H1 (cell line): Measurements from ENCODE around the gene PDZD2. TPM values are rescaled to one million over a fixed set of nuclear protein-coding genes. Genes with fewer than 3 reads are reported as not detected.

ENCODE experiments used
- CTBP2 ChIP-seq: IDR thresholded peaks from 2 replicates; pipeline ENCODE4 v1.7.0; 2011; ENCODE audit warnings: borderline replicate concordance, mild to moderate bottlenecking, moderate library complexity, mixed read lengths, low read length; ENCODE audit not compliant: insufficient read depth, insufficient read length
- KDM1A ChIP-seq: fragments of 200-600, 300-600 bp; sonication (generic); IDR thresholded peaks from 2 replicates; pipeline ENCODE4 v1.7.1; 2016; ENCODE audit warnings: mild to moderate bottlenecking, low read length, borderline replicate concordance
- MAFK ChIP-seq: IDR thresholded peaks from 2 replicates; pipeline ENCODE4 v1.6.1; 2012; ENCODE audit warnings: low read depth, mild to moderate bottlenecking, improper control_type of control experiment, low read length
- NRF1 ChIP-seq: IDR thresholded peaks from 2 replicates; pipeline ENCODE4 v1.6.1; 2011; ENCODE audit warnings: mild to moderate bottlenecking, low read depth, low read length, improper control_type of control experiment
- POLR2A ChIP-seq, 2 experiments: IDR thresholded peaks; 1 replicate in 1 of 2; 2 replicates in 1 of 2; pipeline ENCODE4 v1.6.1; 2011; ENCODE audit warnings: low read depth in 2 of 2, low read length in 2 of 2, mild to moderate bottlenecking in 2 of 2; ENCODE audit errors: control extremely low read depth in 1 of 2
- SIRT6 ChIP-seq: IDR thresholded peaks from one replicate; pipeline ENCODE4 v1.7.1; 2012; ENCODE audit warnings: low read length, inconsistent platforms
- ZNF274 ChIP-seq: IDR thresholded peaks from 2 replicates; pipeline ENCODE4 v1.7.0; 2012; ENCODE audit warnings: low read length, borderline replicate concordance; ENCODE audit errors: extremely low read depth
- polyA plus RNA-seq, 7 experiments: library from polyadenylated mRNA; depleted of rRNA in 3 of 7; stranded (reverse) in 5 of 7; unstranded in 2 of 7; fragments of >200 nt in 5 of 7; fragments of 200-250 nt in 2 of 7; gene quantifications; 1 replicate in 5 of 7; 2 replicates in 1 of 7; 4 replicates in 1 of 7; pipeline versions ENCODE4 v1.2.1 to v1.2.3, GENCODE V29; 2011 to 2013; ENCODE audit warnings: missing spikeins in 2 of 7, mixed read lengths in 2 of 7
- total RNA-seq: library from RNA; stranded (reverse); fragmentation: NEBNext Ultra II Directional; extraction: Animal tissue kit (Norgen Biotek cat#: 25700); gene quantifications from 2 replicates; pipeline ENCODE4 v1.2.1, GENCODE V29; 2021
- TF ChIP-seq, protein P1 (sequence below): fragments of 300-600 bp; sonication (generic); IDR thresholded peaks from 2 replicates; pipeline ENCODE4 v1.7.1; 2012; ENCODE audit warnings: low read length, moderate library complexity, mild to moderate bottlenecking, inconsistent platforms; ENCODE audit not compliant: insufficient replicate concordance
- TF ChIP-seq, protein P2 (sequence below): IDR thresholded peaks from 2 replicates; pipeline ENCODE4 v1.6.1; 2012; ENCODE audit warnings: inconsistent platforms
- TF ChIP-seq, protein P3 (sequence below): IDR thresholded peaks from 2 replicates; pipeline ENCODE4 v1.6.1; 2012; ENCODE audit warnings: inconsistent platforms

PDZD2 gene
- total and polyA plus RNA-seq, 2 of the 8 experiments (the other 6 are each of a cell fraction or from before 2014, with no cell fraction given): 1.2 to 6.8 TPM

DNA sequence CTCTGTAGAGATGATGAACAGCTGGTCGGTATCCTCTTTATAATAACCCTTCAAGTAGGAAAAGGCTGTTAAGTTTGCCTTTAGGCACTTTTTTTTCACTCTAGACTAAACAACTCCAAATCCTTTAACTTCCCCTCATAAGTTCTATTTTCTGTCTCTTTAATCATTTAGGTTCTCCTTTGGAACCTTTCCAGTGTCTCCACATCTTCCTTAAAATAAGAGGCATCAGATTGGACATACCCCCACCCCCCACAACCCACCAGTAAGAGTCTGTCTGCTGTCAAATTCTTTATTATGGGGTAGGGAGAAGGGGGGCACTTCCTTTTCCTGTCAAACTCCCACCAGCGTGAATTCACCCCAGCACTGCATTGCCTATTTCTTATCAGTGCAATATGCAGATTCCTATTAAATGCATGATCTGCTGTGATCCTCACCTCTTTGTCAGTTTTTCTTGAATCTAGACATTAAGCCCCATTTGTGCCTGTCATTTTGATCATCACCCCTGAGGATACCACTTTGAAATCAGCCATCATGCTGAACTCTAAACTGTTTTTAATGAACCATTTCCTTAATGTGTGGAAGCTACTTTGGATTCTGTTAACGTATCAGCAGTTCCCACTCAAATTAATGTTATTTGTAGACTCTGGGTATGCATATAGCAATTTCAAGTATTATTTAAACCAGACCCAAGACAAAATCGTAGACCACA is 212.2 kb downstream of the PDZD2 start (continued):
- TF ChIP-seq, protein P1, sequence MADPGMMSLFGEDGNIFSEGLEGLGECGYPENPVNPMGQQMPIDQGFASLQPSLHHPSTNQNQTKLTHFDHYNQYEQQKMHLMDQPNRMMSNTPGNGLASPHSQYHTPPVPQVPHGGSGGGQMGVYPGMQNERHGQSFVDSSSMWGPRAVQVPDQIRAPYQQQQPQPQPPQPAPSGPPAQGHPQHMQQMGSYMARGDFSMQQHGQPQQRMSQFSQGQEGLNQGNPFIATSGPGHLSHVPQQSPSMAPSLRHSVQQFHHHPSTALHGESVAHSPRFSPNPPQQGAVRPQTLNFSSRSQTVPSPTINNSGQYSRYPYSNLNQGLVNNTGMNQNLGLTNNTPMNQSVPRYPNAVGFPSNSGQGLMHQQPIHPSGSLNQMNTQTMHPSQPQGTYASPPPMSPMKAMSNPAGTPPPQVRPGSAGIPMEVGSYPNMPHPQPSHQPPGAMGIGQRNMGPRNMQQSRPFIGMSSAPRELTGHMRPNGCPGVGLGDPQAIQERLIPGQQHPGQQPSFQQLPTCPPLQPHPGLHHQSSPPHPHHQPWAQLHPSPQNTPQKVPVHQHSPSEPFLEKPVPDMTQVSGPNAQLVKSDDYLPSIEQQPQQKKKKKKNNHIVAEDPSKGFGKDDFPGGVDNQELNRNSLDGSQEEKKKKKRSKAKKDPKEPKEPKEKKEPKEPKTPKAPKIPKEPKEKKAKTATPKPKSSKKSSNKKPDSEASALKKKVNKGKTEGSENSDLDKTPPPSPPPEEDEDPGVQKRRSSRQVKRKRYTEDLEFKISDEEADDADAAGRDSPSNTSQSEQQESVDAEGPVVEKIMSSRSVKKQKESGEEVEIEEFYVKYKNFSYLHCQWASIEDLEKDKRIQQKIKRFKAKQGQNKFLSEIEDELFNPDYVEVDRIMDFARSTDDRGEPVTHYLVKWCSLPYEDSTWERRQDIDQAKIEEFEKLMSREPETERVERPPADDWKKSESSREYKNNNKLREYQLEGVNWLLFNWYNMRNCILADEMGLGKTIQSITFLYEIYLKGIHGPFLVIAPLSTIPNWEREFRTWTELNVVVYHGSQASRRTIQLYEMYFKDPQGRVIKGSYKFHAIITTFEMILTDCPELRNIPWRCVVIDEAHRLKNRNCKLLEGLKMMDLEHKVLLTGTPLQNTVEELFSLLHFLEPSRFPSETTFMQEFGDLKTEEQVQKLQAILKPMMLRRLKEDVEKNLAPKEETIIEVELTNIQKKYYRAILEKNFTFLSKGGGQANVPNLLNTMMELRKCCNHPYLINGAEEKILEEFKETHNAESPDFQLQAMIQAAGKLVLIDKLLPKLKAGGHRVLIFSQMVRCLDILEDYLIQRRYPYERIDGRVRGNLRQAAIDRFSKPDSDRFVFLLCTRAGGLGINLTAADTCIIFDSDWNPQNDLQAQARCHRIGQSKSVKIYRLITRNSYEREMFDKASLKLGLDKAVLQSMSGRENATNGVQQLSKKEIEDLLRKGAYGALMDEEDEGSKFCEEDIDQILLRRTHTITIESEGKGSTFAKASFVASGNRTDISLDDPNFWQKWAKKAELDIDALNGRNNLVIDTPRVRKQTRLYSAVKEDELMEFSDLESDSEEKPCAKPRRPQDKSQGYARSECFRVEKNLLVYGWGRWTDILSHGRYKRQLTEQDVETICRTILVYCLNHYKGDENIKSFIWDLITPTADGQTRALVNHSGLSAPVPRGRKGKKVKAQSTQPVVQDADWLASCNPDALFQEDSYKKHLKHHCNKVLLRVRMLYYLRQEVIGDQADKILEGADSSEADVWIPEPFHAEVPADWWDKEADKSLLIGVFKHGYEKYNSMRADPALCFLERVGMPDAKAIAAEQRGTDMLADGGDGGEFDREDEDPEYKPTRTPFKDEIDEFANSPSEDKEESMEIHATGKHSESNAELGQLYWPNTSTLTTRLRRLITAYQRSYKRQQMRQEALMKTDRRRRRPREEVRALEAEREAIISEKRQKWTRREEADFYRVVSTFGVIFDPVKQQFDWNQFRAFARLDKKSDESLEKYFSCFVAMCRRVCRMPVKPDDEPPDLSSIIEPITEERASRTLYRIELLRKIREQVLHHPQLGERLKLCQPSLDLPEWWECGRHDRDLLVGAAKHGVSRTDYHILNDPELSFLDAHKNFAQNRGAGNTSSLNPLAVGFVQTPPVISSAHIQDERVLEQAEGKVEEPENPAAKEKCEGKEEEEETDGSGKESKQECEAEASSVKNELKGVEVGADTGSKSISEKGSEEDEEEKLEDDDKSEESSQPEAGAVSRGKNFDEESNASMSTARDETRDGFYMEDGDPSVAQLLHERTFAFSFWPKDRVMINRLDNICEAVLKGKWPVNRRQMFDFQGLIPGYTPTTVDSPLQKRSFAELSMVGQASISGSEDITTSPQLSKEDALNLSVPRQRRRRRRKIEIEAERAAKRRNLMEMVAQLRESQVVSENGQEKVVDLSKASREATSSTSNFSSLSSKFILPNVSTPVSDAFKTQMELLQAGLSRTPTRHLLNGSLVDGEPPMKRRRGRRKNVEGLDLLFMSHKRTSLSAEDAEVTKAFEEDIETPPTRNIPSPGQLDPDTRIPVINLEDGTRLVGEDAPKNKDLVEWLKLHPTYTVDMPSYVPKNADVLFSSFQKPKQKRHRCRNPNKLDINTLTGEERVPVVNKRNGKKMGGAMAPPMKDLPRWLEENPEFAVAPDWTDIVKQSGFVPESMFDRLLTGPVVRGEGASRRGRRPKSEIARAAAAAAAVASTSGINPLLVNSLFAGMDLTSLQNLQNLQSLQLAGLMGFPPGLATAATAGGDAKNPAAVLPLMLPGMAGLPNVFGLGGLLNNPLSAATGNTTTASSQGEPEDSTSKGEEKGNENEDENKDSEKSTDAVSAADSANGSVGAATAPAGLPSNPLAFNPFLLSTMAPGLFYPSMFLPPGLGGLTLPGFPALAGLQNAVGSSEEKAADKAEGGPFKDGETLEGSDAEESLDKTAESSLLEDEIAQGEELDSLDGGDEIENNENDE: no peak
- TF ChIP-seq, protein P2, sequence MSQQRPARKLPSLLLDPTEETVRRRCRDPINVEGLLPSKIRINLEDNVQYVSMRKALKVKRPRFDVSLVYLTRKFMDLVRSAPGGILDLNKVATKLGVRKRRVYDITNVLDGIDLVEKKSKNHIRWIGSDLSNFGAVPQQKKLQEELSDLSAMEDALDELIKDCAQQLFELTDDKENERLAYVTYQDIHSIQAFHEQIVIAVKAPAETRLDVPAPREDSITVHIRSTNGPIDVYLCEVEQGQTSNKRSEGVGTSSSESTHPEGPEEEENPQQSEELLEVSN: no peak
- TF ChIP-seq MAFK (no peak), CTBP2 (no peak), ZNF274 (no peak), SIRT6 (no peak), POLR2A (IDR thresholded peaks at IDR 0.05; ENCODE audit: control extremely low read depth in 1 of 2, low read depth in 2 of 2, low read length in 2 of 2) (no peak), NRF1 (no peak), KDM1A (no peak)
- TF ChIP-seq, protein P3, sequence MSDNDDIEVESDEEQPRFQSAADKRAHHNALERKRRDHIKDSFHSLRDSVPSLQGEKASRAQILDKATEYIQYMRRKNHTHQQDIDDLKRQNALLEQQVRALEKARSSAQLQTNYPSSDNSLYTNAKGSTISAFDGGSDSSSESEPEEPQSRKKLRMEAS: no peak
